GM19395 (cell line): ENCODE data around the gene CAV1.
A peak's percentile ranks its signal among the peaks of the same experiment; 100 is the strongest.

Experiments
- ATAC-seq: cut with Tn5 transposase; IDR thresholded peaks from one replicate; pipeline ENCODE4 v1.9.1; 2021; ENCODE audit warnings: mild to moderate bottlenecking, moderate library complexity; ENCODE audit not compliant: unreplicated experiment

The CAV1 gene

DNA sequence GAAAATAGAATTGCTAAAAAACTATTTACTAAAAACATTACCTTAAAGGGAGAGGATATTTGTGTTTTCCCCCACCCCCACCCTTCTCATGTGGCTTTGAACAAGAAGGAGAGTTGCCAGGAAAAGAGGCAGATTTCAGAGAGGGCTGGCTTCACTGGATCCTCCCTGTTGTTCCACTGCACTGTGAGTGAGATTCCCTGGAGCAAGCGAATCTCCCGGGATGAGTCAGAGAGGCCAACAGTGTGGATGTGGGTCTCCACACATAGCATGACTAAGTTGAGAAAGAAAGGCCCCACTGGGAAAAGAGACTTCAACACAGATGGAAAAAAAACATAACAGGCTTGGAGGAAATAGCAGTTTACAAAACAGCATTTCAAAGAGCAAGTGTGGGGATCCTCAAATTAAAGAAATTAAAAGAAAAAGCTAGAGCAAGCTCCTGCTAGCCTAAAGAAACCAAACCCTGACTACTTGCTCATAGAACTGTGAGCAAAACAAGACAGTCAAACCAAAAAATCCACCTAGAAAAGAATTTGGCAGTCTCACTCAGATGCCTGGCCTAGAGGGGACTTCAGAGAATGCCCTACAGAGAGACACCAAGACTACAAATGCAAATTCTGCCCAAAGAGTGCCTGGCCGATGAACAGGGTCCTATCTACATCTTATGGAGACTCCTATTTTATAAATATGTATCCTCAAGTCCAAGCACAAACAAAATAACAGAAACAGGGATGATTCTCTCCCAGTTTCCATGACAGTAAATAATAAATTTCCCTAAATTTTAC, 3.4 kb downstream of the CAV1 start:
- no peak for ATAC-seq

DNA sequence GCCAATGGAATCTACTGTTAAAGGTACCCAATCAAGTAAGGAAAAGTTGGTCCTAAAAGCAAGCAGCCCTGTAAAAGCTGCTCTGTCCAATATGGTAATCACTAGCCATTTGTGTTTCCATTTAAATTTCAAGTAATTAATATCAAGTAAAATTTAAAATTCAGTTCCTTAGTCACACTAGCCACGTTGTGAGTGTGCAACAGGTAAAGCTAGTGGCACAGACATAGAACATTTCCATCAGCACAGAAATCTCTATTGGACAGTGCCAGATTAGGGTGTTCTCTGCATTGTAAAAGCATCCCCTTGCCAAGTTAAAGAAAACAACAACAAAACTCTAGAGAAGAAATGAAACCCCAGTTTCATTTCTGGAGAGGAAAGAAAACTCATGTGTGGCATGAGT, 4.4 kb downstream of the CAV1 start:
- ATAC-seq = no peak

DNA sequence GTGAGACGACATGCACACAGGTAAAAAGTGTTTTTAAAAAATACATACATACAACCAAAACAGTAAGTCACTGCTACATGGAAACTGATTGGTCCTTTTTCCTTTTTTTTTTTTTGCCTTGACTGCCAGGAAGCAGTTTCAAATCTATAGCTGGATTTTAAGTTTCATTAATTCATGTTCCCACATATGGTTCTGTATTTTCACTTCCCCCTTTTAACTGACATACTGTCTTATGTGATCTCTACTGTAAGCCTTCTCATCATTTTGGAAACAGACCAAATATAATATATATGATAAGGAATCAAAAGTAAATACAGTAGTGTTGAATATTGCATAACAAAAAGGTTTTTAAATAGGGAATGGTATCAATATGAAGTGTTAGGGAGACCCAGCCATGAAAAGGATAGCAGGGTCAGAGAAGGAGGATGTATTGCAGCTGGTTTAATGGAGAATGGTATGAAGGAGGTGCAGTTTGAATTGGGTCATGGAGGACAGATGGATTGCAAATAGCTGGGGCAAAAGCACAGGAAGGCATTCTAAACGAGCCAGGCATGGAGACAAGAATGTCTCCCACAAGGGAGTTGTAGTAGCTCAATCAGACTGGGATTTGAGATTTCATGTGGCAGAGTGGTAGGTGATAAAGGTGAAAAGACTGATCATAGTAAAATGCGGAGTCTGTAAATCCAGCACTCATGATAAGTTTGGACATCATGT, 5.4 kb downstream of the CAV1 start:
- ATAC-seq = no peak

DNA sequence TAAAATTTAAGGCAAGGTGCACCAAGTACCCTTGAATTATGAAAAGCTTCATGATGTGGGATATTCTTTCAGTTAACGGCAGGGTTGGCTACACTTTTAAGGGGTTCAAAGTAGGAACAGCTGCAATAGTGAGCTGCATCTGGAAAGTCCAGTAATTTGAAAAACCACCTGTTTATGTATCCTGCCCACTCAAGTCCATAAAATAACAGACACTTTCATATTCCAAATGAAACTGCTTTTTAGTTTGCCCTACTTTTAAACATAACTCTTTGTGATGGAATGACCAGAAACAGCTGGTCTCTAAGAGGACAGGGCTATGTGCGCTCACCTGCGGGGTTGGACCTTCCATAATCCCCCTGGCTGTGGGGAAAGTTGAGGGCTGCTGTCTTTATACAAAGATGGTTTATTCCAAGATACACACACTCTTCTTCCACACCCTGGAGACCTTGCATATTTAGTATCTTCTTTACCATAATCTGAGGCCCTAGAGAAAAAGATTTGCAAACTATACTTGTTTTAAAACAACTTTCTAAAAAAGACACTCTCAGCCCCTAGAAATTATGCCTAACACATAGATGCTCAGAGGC, 7.4 kb downstream of the CAV1 start:
- ATAC-seq = no peak

DNA sequence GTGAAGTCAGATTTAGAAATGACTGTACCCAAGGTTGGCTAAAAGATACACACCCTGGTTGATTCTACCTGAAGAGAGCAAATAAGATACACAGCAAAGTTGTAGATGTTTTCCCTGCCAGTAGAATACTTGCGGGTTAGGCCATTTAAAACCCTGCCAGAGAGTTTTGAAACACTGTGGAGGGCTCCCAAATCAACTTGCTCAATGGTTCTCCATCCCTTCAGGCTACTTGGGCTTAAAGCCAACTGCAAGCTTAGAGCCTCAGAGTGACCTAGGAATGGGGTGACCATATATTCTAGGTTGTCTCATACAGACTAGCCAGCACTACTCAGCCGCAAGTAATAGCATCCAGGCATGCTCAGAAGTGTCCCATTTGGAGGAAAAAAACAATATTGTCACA, 10.0 kb downstream of the CAV1 start:
- ATAC-seq = no peak

DNA sequence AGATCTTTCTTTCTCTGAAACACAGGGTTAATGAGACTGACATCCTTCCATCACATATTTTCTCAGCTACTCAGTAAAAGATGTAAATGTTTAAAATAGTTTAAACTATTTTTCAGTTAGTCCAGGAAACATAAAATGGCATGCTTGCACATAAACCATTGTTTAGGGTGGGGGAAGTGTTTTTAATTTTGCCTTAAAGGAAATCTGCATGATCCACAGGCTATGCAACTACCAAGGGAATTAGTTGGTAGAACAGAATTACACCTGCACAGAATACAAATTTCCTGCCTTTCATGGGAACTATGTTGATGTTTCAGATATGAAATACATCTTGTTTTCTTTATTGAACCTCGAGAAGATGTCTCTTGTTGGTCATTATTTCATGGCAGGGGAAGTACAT, 10.6 kb downstream of the CAV1 start:
- no peak for ATAC-seq

DNA sequence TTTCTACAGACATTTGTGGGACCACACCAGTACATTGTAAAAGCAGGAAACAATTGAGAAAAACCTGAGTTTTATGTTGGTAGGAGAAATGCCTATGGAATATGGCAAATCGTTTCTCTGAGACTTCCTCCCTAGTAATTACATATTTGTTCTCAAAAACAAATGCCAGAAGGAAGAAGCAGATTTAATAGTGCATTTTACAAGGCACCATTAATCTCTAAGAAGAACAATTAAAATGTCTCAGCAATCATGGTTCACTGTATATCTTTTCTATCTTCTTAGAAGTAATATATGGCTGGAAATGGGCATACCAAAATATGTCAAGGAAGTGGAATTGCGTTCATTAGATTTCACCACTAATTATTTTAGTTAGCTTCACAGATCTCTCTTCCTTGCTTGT, 13.3 kb downstream of the CAV1 start:
- no peak for ATAC-seq

DNA sequence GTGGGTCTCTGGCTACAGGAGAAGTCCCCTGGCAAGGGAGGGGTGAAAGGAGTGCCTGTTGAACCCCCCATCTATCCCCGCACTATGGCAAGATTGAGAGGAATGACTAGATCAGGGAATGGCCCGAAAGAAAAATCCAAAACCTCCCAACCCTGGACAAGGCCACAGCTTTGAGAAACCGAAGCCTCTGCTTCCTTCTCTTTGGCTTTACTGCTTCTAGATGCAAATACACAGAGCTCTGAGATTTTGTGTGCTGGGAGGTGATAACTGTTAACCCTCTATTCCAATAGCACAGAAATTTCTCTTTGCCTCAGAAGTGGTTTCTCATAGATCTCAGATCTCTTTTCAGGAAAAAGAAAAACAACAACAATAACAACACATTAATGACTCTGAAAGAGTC, 15.0 kb downstream of the CAV1 start:
- ATAC-seq = no peak

DNA sequence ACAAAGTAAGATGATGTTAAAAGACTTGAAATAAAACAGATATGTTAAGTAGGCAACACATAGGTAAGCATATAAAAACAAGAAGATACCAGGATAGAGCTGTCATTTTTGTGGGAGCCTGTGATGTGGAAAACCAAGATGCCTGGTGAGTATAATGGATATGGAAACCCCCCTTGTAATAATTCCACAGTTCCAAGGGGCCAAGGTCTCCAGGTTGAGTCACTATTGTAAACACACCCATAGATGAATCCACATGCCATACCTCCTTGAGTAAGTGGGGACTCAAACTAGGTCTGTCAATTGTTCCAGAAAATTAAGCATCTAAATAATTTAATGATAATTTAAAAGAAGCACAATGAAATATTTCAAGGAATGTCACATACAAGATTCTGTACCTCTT, 15.9 kb downstream of the CAV1 start:
- no peak for ATAC-seq

DNA sequence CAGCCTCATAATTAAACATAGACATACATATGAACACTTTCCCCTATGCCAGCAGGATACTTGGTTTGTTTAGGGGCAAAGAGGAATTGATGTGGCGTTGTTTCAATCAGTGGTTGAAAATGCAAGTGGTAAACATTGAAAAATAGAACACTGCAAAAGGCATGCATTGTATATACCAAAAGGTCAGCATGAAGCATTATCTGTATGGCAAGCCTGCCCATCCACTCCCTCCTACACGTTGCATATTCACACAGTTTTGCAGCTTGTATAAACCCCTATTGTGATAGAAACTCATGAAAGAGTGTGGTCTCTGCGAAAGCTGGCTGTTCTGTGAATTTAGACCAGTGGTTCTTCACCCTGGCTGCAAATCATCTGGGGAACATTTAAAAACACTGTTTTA, 17.1 kb downstream of the CAV1 start:
- no peak for ATAC-seq

DNA sequence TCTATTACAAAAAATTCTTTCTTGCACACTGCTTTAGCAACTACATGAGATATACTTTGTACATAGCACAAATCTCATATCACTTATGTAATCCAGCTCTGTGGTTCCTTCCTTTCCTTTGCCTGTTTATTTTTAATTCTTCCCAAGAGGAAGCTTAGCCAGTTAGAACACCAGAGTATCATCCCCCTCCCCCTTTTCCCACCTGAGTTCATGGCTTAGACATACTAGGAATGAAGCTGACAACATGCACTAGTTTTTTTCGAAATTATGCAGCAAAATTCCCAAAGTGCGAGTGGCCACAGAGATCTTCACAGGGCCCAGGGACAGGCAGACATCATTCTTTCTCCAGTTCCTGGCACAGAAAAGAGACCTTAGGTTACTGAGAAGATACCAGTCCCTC, 17.8 kb downstream of the CAV1 start:
- no peak for ATAC-seq

DNA sequence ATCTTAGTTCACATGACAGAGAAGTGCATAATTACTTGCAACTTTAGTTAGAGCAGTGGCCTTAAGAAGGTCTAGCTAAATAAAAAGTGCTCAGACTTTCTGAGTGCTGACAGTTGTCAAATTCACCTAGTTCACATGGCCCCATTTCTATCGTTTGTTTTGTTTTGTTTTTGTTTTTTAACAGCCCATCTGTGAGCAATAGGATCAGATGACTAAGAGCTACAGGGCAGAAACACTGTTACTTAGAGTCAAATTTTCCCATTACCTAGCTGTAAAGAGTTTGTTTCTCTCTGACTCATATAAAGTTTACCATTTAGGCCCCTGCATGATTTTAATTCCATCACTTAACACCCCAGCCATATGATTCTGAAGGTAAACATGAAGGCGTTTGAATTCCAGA, 18.8 kb downstream of the CAV1 start:
- no peak for ATAC-seq

DNA sequence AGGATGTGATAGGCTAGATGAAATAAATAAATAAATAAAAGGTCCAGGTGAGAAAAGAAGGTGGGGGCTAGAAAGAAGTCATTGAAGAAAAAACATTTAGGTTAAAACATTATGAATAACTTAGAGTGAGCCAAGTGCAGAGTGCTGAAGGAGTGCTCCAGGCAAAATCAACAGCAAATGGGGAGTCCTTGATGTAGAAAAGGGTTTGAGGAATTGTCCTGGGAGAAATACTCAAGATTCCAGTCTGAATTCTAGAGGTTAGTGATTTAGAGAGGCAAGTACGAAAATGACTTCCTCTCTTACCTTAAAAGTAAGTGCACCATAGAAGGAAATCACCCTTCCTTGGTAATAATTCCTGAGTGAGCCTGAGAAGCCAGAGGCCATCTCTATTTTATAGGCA, 19.7 kb downstream of the CAV1 start:
- ATAC-seq = no peak

DNA sequence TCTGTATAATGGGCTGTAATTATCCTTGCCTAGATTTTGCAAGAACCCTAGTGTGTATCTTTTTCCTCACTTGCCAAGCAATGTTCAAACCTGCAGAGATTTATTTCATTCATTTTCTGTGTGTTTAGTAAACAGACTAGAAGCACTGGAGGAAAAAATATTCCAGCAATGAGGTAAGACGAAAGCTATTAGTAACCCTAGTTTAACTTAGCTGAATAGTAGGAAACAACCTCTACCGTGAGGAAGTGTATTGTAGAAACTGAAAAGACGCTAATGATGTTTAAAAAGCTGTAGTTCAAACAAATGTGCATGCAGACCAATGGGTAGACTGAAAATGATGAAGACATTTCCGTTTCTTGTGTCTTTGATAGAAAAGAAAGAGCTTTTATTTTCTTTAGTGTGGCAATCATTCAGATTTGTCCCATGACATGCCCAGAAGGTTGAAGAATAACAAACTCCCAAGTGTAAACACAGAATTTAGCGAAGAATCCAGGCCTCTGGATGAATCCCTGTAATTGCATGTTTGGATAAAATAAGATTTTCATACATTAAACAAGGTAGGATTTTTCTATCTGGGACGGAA, 20.7 kb downstream of the CAV1 start:
- no peak for ATAC-seq

DNA sequence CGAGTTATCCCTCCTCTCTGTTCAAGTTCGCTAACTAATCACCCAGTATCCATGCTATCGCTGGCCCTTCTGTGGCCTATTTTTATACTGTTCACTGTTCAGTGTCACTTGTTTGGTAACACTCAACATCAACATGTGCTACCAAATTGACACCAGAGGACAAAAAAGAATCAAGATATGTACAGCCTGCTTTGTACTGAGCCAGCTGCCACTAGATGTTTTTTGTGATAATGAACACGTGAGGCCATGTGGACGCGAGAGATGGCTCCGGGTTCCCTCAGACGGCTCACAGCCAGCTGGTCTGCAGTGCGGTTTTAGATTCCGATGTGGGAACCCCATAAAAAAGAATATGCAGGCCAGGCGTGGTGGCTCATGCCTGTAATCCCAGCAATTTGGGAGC, 21.2 kb downstream of the CAV1 start:
- ATAC-seq = no peak

DNA sequence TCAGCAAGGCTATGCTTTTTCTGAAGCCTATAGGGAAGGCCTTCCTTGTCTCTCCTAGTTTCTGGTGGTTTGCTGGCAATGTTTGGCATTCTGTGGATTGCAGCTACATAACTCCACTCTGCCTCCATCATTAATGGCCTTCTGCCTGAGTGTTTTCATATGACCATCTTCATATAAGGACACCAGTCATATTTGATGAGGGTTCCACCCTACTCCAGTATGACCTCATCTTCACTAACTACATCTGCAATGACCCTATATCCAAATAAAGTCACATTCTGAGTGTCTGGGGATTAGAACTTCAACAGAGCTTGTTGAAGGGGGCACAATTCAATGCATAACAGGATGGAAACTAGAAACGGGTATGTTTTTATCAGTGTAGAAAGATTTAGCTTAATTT, 22.1 kb downstream of the CAV1 start:
- ATAC-seq = no peak

DNA sequence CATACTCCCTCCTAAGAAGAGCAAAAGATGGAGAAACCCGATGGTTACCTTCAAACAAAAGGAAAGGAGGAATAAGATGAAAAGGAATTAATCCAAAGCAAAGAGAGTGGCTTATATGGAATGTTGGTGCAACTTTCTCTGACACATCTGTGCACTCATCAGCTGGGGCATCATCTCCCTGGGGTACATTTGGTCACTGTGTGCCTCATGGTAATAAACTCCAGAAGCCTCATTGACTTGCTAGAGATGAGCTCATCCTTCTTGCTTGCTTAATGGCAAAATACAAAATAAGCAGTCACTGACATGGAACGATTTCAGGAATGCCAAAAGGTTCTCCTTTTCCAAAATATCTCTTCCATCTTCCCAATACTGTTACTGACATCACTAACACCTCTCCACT, 22.5 kb downstream of the CAV1 start:
- no peak for ATAC-seq

DNA sequence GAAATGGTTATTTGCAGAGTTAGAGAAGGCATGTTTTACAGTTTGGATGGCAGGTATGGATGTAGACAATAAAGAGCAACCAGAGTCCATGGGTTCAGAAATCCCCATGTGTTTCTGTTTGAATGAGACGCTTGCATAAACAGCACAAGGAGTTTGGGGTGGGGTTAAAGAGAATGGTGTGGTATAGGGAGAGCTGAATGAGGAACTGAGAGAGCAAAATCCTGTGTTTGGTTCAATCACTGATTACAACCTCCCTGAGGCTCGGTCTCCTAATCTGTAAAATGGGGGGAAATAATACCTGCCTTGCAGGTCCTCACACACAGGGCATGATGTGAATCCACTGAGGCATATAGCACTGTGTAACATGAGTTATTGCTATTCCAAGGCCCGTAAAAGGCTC, 23.7 kb downstream of the CAV1 start:
- peak; percentile 98 for ATAC-seq

DNA sequence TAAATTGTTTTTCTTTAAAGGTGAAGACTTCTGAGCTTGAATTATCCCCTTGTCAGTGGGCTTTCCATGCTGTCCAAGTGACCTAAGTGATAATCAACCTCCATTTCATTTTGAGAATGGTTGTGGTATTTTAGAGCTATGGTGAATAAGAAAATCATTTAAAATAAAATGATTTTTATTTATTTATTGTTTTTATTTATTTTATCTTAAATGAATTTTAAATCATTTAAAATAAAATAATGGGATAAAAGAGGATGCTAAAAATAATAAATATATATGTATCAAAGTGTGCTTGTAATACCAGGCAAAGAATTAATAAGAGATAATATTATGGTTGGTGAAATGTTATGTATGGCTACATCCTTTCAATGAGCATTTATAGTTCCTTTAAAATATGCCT, 24.5 kb downstream of the CAV1 start:
- ATAC-seq = no peak

DNA sequence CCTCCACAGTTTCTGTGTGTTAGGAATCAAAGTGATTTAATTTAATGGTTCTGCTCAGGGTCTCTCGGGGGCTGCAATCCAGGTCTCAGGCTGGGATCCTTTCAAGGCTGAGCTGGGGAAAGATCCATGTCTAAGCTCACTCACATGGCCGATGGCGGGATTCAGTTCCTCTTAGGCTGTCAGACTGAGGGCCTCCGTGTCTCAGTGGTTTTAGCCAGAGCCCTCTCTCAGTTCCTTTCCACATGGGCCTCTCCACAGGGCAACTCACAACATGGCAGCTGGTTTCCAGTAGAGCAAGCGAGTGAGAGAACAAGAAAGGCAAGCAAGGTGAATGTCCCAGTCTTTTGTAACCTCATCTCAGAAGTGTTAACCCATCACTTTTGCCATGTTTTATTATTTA, 26.9 kb downstream of the CAV1 start:
- no peak for ATAC-seq

DNA sequence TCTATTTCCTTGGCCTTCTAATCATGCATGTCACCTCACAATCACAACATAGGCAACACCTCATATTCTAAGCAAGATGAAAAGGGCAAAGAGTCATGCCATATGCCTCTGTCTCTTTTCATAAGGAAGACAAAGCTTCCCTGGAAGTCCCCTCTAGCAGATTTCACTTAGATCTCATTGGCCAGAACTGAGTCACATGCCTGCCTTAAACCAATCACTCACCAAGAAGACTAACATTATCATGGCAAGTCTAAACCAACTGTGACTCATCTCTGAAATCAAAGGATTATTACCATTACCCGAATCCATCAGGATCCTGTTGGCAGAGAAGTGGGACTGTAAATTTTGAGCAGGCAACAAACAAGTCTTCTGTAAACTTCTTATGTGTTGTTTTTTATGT, 27.8 kb downstream of the CAV1 start:
- no peak for ATAC-seq
